ENCODE measurements around the gene PTAR1.

DNA sequence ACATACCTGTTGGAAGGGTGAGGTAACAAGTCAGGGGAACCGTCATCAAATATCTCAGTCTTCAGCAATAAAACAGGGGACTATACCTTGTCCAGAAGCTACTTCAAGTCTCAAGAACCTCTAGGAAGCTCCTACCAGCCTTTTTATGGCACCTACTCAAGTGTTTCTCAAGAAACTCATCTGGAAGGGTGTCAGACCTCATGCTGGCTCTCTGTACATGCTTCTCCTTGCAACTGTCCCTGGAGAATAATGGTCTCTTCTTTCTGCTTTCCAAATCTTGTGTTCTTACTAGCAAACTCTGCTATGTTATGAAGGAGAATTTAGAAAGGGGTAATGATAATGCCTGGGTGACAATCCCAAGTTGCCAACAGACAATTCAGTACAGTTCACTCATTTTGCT is 8.3 kb upstream of the PTAR1 start:
- TF ChIP-seq CTCF (IDR thresholded peaks at IDR 0.05), result no peak
- no peak for TF ChIP-seq EZH2 (IDR thresholded peaks at IDR 0.05)
- TF ChIP-seq EZH2phosphoT487 (IDR thresholded peaks at IDR 0.05), result no peak
